Iris pigment epithelial cell (primary cell): ENCODE results near the gene RUBCN.
A peak's percentile ranks its signal among the peaks of the same experiment; 100 is the strongest.

ENCODE experiments used
- DNase-seq: peaks from one replicate; pipeline ENCODE4 v3.0.0-alpha.2; 2011; ENCODE audit warnings: low read depth

RUBCN gene

DNA sequence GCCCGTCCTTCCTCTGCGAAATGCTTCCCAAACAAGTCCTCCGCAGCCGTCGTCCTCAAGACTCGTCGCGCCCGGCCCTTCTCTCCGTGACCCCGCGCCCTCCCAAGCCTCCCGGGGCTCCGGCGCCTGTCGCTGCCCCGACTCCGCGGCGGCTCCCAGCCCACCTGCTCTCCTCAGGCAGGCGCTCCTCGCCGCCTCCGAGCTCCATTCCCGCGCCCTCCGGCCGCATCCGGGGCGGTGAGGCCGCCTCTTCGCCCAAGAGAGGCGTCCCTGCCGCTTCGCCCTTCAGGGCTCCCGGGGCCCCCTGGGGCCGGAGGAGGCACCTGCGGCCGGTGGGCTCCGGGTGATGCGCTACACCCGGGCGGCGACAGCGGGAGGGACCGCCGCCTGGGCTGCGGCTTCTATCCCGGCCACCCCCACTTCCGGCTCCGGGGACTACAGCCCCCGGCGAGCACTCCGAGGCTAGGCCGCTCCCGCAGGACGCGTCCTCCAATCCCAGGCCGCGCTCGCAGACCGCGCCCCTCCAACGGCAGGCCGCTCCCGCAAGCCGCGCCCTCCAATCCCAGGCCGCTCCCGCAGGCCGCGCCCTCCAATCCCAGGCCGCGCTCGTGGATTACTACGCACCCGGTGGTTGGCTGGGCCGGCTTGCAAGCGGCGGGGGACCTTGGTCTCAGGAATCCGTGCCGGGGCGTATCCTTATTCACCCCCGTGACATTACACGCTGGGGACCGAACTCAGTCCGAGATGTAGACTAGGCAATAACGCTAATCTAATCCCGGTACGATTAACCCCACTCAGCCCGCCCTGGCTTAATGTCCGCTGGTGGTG, at the start of gene RUBCN:
Gene RUBCN (minus strand): TSS at position 414 of the 828 bp plus-strand sequence. CDS start 185 bp downstream, at position 229.
- peak; percentile 97 for DNase-seq

- no peak for DNase-seq
Measured at GRCh38 chr3:197784019-197784585, 47.4 kb upstream of the RUBCN start.

DNA sequence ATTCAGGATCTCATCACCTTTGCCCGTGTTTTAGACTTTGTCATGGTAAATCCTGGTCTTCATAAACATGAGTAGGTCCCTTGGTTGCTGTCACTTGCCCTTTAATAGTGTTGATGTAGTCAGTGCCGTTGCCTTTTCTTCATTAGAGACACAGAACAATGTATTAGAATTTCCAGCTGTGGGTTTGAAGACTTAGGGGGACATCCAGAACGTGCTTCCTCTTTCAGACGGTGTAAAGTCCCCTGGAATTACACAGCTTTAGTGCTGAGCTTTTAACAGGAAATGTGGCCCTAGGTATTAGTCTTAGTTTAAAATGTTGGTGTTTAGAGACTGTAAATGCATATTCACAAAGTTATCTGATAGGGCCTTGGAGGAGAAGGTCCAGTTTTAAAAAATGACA, 45.5 kb upstream of the RUBCN start:
- no peak for DNase-seq

- DNase-seq, result no peak
Measured at GRCh38 chr3:197775317-197775716, 38.6 kb upstream of the RUBCN start.

DNA sequence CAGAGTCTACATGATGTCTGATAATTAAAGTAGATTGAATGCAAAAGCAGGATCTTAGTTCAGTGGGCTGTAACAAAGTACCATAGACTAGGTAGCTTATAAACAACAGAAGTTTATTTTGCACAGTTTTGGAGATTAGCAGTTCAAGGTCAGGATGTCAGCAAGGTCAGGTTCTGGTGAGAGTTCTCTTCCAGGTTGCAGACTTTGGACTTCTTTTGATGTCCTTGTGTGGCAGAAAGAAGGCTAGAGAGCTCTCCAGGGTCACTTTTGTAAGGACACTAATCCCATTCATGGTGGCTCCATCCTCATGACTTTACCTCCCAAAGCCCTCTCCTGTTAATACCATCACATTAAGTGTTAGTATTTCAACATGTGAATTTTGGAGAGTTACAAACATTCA, 25.1 kb upstream of the RUBCN start:
- no peak for DNase-seq

DNA sequence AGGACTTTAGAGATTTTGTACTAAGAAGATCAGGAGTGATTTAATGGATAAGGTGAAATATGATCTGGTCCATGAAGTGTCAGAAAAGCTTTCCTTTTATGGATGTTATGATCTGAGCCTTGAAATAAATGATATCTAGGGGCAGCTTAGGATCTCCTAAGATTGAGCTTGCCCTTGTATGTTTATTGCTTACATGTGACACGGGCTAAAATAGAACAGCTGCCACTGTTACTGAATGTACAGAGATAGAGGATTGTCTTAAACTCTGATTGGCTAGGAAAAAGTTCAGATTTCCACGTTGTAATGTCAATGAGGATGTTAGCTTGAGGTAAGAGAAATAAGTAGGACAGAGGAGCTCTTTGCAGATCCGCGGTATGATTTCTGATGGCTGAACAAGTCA, 21.8 kb upstream of the RUBCN start:
- no peak for DNase-seq

DNA sequence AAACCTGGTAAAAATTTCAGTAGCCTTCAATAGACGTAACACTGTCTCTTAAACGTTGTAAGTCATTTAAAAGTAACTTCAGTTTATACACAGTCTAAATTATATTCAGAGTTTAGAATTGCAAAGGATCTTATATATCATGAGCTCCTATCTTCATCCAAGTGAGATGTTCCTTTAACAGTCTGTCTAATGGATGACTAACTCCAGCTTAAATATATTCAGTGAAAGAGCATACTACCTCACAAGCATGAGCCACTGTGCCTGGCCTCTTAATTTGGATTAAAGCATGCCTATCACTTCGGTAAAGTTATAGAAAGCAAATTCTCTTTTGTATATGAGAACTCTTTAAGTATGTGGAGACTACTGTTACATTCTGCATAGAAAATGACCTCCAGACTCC, 20.0 kb upstream of the RUBCN start:
- peak; percentile 11 for DNase-seq

GRCh38 chr3:197753263-197753662, 16.6 kb upstream of the RUBCN start:
- DNase-seq, result no peak

- no peak for DNase-seq
Measured at GRCh38 chr3:197752107-197752506, 15.4 kb upstream of the RUBCN start.

GRCh38 chr3:197750858-197751737, 14.4 kb upstream of the RUBCN start:
- peak; percentile 56 for DNase-seq

DNA sequence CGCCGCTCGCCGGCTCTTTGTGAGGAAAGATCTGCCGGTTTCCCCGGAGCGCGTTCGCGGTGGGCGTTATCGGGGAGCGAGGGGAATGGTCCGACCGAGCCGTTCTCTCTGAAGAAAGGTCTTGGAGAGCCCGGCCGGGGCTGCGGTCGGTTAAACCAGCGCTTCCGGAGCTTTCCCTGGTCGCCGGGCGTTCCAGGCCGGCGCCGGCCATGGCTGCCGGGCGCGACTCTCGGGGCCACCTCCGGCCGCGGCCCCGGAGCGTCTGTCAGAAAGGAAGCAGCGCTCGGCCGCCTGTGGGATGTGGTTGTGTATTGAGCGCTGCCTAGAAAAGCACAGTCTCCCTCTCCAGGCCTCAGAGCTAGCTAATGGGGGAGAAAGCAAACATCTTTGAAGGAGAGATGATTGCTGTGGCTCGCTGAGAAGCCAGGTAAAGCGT, 13.7 kb upstream of the RUBCN start:
- DNase-seq, result peak; percentile 78

DNA sequence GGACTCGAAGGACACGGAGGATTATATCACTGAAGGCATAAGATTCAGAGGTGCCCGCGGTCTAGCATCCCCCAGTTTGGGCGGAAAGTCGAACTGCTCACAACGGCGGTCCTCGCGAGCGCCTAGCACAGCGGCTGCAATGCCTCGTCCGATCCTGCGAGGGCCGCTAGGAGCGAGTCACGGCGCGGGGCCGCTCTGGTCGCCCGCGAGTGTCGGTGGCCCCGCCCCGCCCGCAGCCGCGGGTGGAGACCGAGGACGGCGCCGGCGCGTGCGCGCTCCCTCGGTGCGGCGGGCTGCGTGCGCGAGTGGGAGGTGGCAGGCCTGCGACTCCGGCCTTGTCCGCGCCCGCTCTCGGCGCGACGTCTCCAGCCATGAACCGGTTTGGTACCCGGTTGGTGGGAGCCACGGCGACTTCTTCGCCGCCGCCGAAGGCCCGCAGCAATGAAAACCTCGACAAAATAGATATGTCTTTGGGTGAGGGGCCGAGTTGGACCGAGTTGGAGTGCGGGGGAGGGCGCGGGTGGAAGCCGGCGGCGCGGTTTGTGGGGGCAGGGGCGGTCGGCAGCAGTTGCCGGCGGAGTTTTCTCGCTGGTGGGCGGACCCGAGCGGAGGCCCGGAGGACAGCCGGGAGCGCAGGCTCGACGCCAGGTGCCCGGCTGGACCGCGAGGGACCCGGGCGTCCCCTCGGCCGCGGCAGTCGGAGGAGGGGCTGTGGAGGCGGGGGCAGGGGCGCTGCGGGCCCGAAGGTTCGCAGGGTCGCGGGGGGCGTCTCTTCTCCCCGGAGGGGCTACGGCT, 13.1 kb upstream of the RUBCN start, which contains the start of gene FYTTD1:
Gene FYTTD1 (plus strand): TSS at position 283 of the 795 bp plus-strand sequence. CDS start 89 bp downstream, at position 372.
- peak; percentile 83 for DNase-seq

DNA sequence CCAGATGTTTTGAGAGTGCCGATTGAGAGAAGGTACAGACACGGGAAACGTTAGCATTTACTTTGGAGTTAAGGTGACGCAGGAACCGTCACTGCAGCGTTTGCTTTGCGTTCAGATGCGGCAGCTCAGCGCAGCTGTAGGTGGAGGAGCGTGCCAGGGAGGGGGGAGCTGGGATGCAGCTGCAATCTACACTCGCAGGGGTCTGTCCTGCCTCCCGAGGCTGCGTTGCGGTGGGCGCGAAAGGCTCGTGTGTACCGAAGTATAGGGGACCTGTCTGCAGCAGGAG, 12.6 kb upstream of the RUBCN start:
- peak; percentile 61 for DNase-seq

- DNase-seq, result no peak
Measured at GRCh38 chr3:197748597-197749314, 12.1 kb upstream of the RUBCN start.

DNA sequence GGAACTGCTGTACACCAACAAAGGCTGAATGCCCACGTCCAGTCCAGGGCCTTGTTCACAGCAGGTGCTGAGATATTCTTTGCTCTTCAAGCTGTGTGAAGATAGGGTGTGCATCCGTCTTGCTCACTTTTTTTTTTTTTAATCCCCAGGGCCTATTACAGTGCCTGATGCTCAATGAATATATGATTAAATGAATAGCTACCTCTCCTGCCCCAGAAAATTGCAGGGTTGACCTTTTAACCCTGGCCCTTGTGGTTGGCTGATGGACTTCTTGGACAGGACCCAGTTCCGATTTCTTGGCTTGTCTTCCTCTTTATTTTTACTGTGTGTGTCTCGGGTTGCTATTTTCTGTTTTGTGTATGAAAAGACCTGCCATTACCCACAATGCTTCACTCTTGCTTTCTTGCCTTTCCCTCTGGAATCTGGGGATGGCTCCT, 10.1 kb upstream of the RUBCN start:
- DNase-seq, result peak; percentile 16

DNA sequence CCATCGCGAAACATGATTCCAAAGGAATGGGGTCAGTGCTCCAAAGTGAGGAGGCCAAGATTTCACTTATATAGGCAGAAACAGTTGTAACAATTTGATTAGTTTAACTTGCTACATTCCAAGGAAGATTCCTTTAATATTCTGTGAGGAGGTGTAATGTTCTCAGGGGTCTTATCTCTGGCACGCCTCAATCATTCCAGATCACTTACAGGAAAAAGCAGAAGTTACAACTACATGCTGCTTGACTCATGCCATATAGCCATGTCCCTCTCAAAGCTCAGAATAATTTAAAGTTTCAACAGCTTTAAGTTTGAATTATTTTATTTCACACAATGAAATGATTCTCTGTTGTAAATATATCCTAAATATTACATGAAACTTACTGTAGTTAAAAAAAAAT, 9.5 kb upstream of the RUBCN start:
- DNase-seq, result peak; percentile 22

- DNase-seq, result no peak
Measured at GRCh38 chr3:197742787-197743186, 6.1 kb upstream of the RUBCN start.

- DNase-seq, result no peak
Measured at GRCh38 chr3:197737749-197738462, 1.2 kb upstream of the RUBCN start.

DNA sequence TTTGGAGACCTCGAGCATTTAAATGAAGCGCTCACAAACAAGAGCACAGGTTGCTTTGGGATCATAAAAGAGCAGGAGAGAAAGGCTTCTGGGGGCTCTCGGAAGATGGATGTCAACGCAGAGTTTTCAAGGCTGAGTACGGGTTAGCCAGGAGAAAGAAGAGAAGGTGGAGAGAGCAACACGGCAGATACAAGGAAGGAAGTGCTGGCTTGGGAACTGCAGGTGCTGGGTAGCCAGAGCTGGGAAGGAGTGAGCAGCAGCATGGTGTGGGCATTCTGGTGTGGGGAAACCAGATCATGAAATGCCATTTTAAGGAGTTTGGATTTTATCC, 580 bp upstream of the RUBCN start:
- DNase-seq, result no peak

GRCh38 chr3:197736010-197736490, 654 bp downstream of the RUBCN start:
- peak; percentile 13 for DNase-seq
